Hepatocyte (in vitro differentiated cells): Measurements from ENCODE around the gene MARK1.

ENCODE experiments used
- EZH2phosphoT487 ChIP-seq: fragments of 200-600 bp; sonication (generic); IDR thresholded peaks from one replicate; pipeline ENCODE4 v1.6.1; 2018; ENCODE audit warnings: antibody characterized with exemption, mild to moderate bottlenecking, low read depth, moderate library complexity; ENCODE audit not compliant: unreplicated experiment, severe bottlenecking
- TF ChIP-seq, protein P1 (sequence below): fragments of 200-600 bp; sonication (generic); IDR thresholded peaks from 2 replicates; pipeline ENCODE4 v1.5.1; 2016; ENCODE audit warnings: antibody characterized with exemption, mild to moderate bottlenecking; ENCODE audit not compliant: poor library complexity

DNA sequence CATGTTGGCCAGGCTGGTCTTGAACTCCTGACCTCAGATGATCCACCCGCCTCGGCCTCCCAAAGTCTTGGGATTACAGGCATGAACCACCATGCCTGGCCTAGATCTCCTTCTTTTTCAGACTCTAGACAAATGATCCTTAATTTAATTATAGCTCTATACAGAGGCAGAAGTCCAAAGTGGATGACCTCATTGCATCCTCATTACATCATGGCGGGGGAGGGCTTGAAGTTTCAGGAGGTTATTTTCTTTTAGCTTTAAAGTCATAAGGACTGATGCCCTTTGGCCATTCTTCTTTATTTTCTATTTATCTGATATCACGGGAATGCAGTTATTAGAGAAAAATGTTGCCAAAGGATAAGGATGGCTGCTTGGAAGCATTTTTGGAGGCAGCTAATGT is 14.1 kb upstream of the MARK1 start:
- TF ChIP-seq, protein P1, sequence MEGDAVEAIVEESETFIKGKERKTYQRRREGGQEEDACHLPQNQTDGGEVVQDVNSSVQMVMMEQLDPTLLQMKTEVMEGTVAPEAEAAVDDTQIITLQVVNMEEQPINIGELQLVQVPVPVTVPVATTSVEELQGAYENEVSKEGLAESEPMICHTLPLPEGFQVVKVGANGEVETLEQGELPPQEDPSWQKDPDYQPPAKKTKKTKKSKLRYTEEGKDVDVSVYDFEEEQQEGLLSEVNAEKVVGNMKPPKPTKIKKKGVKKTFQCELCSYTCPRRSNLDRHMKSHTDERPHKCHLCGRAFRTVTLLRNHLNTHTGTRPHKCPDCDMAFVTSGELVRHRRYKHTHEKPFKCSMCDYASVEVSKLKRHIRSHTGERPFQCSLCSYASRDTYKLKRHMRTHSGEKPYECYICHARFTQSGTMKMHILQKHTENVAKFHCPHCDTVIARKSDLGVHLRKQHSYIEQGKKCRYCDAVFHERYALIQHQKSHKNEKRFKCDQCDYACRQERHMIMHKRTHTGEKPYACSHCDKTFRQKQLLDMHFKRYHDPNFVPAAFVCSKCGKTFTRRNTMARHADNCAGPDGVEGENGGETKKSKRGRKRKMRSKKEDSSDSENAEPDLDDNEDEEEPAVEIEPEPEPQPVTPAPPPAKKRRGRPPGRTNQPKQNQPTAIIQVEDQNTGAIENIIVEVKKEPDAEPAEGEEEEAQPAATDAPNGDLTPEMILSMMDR = no peak
- no peak for TF ChIP-seq EZH2phosphoT487
